ENCODE measurements around the gene TRIM6. TPM values are rescaled to one million over a fixed set of nuclear protein-coding genes. Genes with fewer than 3 reads are reported as not detected.

TRIM6 gene
- total RNA-seq, 2 donors from 2014 or later: 0.35 to 0.82 TPM

DNA sequence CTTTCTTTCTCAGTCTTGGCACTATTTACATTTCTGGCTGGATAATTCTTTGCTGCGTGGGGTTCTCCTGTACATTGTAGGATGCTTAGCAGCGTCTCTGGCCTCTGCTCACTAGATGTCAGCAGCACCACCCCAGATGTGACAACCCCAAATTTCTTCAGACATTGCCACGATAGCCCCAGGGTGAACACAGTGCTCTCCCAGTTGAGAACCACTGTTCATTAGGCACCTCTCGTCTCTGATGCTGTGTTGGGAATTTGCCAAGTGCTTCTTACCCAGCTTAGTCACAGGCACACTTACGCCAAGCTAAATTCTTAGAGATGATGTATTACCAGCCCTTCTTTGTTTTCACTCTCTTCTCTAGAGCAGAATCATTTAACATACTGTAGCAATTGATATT is 9.4 kb downstream of the TRIM6 start:
- DNase-seq: no peak
- Histone ChIP-seq H3K27ac (no peak overlapping the region), H3K9me3 (no peaks in the 10 kb centered on the region), H3K4me3 (no peak overlapping the region), H3K36me3 (no peaks in the 10 kb centered on the region), H3K9ac (ENCODE audit: low read depth in 2 of 2, low read length in 2 of 2) (no peak overlapping the region), H3K27me3 (no peaks in the 10 kb centered on the region), H3K4me1 (no peaks in the 10 kb centered on the region)
- TF ChIP-seq, protein P1, sequence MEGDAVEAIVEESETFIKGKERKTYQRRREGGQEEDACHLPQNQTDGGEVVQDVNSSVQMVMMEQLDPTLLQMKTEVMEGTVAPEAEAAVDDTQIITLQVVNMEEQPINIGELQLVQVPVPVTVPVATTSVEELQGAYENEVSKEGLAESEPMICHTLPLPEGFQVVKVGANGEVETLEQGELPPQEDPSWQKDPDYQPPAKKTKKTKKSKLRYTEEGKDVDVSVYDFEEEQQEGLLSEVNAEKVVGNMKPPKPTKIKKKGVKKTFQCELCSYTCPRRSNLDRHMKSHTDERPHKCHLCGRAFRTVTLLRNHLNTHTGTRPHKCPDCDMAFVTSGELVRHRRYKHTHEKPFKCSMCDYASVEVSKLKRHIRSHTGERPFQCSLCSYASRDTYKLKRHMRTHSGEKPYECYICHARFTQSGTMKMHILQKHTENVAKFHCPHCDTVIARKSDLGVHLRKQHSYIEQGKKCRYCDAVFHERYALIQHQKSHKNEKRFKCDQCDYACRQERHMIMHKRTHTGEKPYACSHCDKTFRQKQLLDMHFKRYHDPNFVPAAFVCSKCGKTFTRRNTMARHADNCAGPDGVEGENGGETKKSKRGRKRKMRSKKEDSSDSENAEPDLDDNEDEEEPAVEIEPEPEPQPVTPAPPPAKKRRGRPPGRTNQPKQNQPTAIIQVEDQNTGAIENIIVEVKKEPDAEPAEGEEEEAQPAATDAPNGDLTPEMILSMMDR (IDR thresholded peaks at IDR 0.05): no peak
- intact Hi-C loops (cut with DNase I): no loop called here

DNA sequence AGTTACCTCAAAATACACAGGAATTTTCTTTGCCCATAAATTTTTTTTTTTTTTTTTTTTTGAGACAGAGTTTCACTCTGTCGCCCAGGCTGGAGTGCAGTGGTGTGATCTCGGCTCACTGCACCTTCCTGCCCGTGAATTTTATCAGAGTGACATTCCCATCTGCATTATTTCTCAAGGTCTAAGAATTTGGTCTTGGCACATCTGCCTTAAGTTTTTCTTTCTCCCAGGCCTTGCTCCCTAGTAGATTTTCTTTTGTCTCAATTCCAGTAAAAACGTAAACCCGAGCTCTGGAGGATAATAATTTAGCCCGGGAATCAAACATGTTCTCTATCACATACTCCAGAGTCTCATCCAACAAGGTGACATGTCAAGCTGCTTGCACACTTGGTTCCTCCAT is 12.4 kb downstream of the TRIM6 start:
- Histone ChIP-seq H3K4me1 (no peaks in the 10 kb centered on the region), H3K36me3 (no peaks in the 10 kb centered on the region), H3K9ac (ENCODE audit: low read depth in 2 of 2, low read length in 2 of 2) (no peak overlapping the region), H3K27ac (no peak overlapping the region), H3K4me3 (no peak overlapping the region), H3K27me3 (no peaks in the 10 kb centered on the region), H3K9me3 (no peaks in the 10 kb centered on the region)
- intact Hi-C loops (cut with DNase I): no loop called here
- TF ChIP-seq, protein P1 (IDR thresholded peaks at IDR 0.05): no peak
- DNase-seq: no peak

DNA sequence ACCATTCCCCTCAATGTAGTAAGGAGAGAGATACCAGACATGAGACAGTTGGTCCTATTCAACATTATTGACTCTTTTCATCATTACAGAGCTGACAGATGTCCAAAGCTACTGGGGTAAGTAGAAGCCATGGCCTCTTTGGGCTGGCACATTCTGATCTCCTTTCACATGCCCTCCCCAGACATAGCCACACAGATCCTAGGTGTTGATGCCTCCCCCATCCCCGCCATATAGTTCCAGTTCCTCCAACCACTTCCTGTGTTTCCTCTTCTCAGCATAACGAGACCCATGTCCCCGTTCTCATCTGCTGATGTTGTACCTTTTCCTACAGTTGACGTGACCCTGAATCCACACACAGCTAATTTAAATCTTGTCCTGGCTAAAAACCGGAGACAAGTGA is 14.0 kb downstream of the TRIM6 start:
- H3K4me3 ChIP-seq: no peak overlapping the region
- H3K27ac ChIP-seq: no peak overlapping the region
- H3K9me3 ChIP-seq: no peaks in the 10 kb centered on the region
- H3K9ac ChIP-seq (ENCODE audit: low read depth in 2 of 2, low read length in 2 of 2): no peak overlapping the region
- H3K27me3 ChIP-seq: no peaks in the 10 kb centered on the region
- intact Hi-C loops (cut with DNase I): no loop called here
- H3K4me1 ChIP-seq: no peaks in the 10 kb centered on the region
- no peak for DNase-seq
- TF ChIP-seq, protein P1 (IDR thresholded peaks at IDR 0.05): no peak
- H3K36me3 ChIP-seq: no peaks in the 10 kb centered on the region

DNA sequence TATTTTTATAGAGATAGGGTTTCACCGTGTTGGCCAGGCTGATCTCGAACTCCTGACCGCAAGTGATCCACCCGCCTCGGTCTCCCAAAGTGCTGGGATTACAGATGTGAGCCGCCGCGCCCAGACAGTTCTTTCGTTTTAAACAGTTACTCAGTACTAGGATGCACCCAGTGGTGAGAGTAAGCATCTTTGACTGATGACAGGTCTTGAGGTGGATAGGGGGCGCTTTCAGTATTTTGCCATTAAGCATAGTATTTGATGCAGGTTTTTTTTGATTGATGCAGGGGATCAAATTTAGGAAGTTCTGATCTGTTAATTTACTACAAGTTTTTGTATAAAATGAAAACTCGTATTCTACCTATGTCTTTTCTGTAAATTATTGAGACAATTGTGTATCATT is 15.2 kb downstream of the TRIM6 start:
- Histone ChIP-seq H3K9ac (ENCODE audit: low read depth in 2 of 2, low read length in 2 of 2) (no peak overlapping the region), H3K9me3 (no peaks in the 10 kb centered on the region), H3K27ac (no peak overlapping the region), H3K4me1 (no peaks in the 10 kb centered on the region), H3K36me3 (no peaks in the 10 kb centered on the region), H3K27me3 (no peaks in the 10 kb centered on the region), H3K4me3 (no peak overlapping the region)
- TF ChIP-seq, protein P1 (IDR thresholded peaks at IDR 0.05): no peak
- intact Hi-C loops (cut with DNase I): no loop called here
- DNase-seq: no peak

DNA sequence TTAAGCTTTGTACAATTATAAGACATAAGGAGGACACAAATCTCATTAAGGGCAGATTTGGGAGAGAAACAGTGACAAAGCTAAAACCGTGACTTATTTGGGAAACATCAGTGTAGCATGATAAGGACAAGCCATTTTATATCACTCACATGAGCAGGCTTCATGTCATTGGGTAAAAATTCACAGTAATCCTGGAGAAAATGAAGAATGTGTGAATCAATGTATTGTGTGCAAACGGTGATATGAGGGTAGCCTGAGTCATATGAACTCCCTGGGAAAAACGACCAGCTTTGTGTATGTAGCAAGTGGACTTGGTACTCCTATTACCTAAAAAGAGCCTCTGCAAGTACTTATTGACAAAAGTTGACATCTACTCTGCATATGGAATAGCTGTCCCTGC is 22.4 kb downstream of the TRIM6 start:
- intact Hi-C loops (cut with DNase I): no loop called here
- no peaks in the 10 kb centered on the region for H3K27me3 ChIP-seq
- no peaks in the 10 kb centered on the region for H3K9me3 ChIP-seq
- no peak overlapping the region for H3K27ac ChIP-seq
- peaks cover 12% of the 10 kb centered on the region for H3K4me1 ChIP-seq
- DNase-seq: no peak
- H3K4me3 ChIP-seq: no peak overlapping the region
- TF ChIP-seq, protein P1 (IDR thresholded peaks at IDR 0.05): no peak
- no peaks in the 10 kb centered on the region for H3K36me3 ChIP-seq
- no peak overlapping the region for H3K9ac ChIP-seq (ENCODE audit: low read depth in 2 of 2, low read length in 2 of 2)
